GM18951 (cell line): Measurements from ENCODE around the gene RAB35.

Source experiments
- POLR2A ChIP-seq: IDR thresholded peaks from 4 replicates; pipeline ENCODE4 v1.6.1; 2011; ENCODE audit warnings: mild to moderate bottlenecking; ENCODE audit not compliant: insufficient read length, insufficient read depth; ENCODE audit errors: extremely low read depth
- in situ Hi-C: fragments of 300-500 bp; cut with MboI; formaldehyde crosslinking; loops from one replicate; pipeline ENCODE4 v1.12.0; 2022; ENCODE audit warnings: low sequenced_read_pairs, mixed read lengths, inconsistent platforms; ENCODE audit not compliant: unreplicated experiment

The RAB35 gene

GRCh38 chr12:120109570-120110267 is 6.8 kb downstream of the RAB35 start:
- in situ Hi-C loops: no loop called here
- TF ChIP-seq POLR2A: no peak

GRCh38 chr12:120106151-120106550 is 10.4 kb downstream of the RAB35 start:
- TF ChIP-seq POLR2A: no peak
- in situ Hi-C loops: no loop called here

DNA sequence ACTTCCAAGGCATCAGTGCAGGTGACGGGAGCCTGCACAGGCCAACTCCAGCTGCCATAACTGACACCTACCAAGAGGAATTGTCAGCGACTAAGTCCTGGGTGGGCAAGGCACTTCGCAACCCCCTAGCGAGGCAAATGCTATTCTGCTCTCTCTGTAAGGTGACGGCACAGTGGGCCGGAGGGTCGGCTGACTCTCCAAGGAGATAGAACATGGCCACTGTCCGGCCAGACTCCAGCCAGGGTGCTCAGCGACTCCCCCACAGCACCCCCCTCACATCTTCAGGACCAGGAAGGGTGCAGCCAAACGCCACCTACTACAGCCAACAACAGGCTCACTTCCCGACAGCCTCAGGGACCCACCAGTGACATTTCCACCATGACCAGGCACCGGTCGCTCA is 13.2 kb downstream of the RAB35 start:
- no peak for TF ChIP-seq POLR2A
- in situ Hi-C loops: no loop called here

DNA sequence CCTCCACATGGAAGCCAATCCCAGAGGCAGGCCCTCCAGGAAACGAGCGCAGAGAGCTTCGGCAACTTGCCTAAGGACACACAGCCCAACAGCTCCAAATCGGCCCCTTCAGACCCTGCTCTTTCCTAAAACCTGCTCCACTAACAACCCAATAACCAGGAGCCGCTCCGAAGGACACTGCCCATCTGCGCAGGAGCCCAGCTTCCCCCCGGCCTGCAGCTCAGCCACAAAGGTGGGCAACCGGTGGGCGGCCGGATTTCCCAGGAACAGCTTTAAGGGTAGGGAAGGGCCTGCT is 13.6 kb downstream of the RAB35 start:
- in situ Hi-C loops: no loop called here
- no peak for TF ChIP-seq POLR2A

DNA sequence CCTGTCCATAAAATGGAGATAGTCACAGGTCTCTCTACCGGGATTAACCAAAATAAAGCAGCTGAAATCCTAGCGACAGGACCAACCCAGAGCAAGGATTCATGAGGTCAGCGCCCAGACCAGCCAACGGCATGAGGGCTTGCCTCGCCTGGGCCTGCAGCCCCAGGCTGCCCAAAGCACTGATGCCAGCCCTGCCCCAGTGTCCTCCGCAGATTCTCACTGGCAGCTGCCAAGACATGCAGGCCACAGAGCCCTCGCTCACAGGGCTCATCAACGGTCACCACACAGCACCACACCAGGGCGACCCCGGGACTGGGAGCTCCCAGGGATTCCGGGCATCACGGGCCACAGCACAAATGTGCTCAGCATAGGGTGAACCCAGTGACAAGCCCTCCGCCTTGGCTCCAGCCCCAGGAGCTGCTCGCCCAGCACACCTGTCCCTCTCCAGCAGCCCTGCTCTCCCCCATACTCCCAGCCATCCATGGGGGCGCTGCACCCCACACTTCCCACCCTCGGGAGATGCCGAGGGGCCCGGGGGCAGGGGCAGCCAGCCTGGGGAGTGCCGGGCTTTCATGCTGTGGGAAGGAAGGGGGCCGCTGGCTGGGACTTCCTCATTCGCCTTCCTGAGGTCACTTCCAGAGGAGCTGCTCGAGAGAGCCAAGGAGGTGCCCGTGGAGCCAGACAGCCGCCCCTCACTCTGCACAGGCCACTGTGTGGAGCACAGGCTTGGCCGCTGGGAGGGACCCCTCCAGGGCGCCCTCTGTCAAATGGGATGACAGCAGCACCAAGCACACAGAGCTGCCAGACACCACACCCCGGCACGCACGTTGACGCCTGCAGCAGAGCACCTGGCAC is 14.1 kb downstream of the RAB35 start:
- in situ Hi-C loops: no loop called here
- no peak for TF ChIP-seq POLR2A

DNA sequence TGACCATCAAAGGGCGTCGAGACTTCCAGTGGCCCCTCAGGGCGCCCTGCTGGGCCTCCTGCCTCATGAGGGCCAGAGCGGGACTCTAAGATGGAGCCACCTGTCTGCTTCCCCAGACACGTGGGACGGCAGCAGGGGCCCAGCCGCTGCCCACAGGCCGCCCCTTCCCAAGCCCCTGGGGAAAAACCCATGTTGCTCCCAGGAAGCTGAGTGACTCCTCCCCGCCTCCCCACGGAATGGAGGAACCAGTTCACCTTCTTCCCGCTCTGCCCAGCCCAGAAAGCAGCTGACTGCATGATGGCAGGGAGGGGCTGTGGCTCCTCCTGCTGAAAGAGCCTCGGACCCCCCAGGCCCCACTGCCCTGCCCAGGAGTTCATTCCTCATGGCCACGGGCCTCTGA is 14.9 kb downstream of the RAB35 start:
- in situ Hi-C loops: no loop called here

GRCh38 chr12:120101182-120101581 is 15.4 kb downstream of the RAB35 start:
- TF ChIP-seq POLR2A: peak; percentile 7
- in situ Hi-C loops: no loop called here

More for the DNA sequence above, 14.9 kb downstream of the RAB35 start:
- no peak for TF ChIP-seq POLR2A

DNA sequence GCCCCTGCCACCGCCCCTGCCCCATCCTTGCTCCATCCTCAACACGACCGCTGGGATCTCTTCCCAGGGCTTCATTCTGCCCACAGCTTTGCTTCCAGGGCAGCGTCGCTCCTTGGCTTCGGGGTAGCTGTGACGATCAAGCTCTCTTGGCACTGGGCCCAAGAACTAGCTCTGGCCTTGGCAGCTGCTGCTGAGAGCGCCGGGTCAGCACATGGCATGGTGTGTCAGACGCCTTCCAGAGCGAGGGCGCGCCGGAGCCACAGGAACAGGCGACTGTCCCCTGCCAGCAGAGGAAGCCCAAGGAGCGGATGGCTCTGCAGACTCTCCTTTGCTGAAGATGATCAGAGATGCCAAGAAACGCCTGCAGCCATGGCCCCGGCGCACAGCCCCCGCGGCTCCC is 15.9 kb downstream of the RAB35 start:
- in situ Hi-C loops: no loop called here

GRCh38 chr12:120099738-120100137 is 16.8 kb downstream of the RAB35 start:
- in situ Hi-C loops: no loop called here
- TF ChIP-seq POLR2A: no peak

More for the DNA sequence above, 15.9 kb downstream of the RAB35 start:
- no peak for TF ChIP-seq POLR2A

DNA sequence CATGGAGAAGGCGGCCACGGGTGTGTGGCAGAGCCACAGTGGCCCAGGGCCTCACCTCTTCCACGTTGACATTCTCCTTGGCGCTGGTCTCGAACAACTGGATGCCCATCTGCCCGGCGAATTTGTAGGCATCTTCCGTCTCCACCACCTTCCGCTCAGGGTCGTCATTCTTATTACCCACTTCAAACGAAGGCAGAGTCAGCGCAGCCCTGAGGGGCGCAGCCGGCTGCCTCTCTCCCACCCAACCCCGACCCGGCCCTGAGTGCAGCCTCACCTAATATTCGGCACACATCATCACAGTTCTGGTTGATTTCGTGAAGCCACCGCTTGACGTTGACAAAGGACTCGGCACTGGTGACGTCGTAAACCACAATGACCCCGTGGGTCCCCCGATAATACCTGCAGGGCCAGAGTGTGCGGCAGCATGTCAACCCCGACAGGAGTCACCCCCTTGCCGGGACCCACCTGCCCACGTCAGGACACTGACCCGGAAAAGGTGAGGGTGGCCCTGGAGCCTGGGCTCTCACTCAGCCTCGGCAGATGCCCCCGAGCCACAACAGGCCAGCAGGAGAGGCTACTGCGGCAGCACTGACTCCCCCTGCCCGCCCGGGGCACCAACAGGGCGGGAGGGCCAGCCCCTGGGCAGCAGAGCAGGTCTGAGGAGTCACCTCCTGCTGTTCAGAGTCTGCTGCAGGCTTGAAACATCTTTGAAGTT is 17.6 kb downstream of the RAB35 start:
- in situ Hi-C loops: no loop called here
- no peak for TF ChIP-seq POLR2A

GRCh38 chr12:120096671-120097202 is 19.8 kb downstream of the RAB35 start:
- no peak for TF ChIP-seq POLR2A
- in situ Hi-C loops: no loop called here

DNA sequence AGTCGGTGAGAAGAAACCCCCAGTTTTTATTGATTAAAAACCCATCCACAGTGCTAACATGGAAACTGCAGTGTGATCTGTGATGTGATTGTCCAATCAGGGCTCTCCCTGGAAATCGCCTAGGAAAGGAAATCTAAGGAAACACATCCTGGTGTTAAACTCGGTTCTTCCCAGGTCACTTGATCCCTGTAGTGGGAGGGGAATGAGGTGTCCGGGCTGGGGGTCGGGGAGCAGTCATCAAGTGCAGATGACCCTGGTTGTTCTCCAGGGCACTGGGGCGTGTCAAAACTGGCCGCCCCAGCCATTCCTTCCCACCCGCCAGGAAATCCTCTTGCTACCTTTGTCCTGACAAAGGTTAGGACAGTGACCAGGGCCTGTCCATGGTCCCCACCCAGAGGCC is 20.8 kb downstream of the RAB35 start:
- in situ Hi-C loops: no loop called here
- peak; percentile 14 for TF ChIP-seq POLR2A

DNA sequence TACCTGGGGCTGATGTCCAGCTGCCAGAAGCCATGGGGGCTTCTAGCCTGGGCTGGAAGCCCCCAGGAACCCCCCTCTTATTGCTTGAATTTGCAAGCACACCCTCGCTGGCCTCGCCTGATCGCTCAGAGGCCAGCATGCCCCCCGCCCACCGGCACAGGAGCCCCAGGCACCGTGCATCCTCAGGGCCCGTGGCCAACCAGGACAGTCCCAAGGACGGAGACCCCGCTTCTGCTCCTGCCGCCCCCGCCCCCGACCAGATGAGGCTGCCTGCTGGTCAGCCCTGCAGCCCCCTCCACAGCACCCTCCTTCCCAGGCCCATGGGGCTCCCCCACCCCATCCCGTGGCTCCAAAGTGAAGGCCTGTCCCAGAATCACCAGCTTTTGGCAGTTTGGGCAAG is 21.2 kb downstream of the RAB35 start:
- in situ Hi-C loops: no loop called here
- TF ChIP-seq POLR2A: no peak

- in situ Hi-C loops: no loop called here
- TF ChIP-seq POLR2A: no peak
Measured at GRCh38 chr12:120094485-120094884, 22.1 kb downstream of the RAB35 start.
